NCI-H774 (cell line): ENCODE results near the gene ENPP4.
"Not testable (repeated sequence)": the region's sequence is repeated elsewhere in the genome, so short reads cannot be mapped to it uniquely, and the experiment has no call there.

Experiments used
- DNase-seq: peaks from one replicate; lab custom pipeline; 2025; lab: John Stamatoyannopoulos, UW

The ENPP4 gene

DNA sequence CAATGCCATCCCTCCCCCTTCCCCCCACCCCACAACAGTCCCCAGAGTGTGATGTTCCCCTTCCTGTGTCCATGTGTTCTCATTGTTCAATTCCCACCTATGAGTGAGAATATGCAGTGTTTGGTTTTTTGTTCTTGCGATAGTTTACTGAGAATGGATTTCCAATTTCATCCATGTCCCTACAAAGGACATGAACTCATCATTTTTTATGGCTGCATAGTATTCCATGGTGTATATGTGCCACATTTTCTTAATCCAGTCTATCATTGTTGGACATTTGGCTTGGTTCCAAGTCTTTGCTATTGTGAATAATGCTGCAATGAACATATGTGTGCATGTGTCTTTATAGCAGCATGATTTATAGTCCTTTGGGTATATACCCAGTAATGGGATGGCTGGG lies 1.5 kb downstream of the ENPP4 start:
- DNase-seq: not testable (repeated sequence)

DNA sequence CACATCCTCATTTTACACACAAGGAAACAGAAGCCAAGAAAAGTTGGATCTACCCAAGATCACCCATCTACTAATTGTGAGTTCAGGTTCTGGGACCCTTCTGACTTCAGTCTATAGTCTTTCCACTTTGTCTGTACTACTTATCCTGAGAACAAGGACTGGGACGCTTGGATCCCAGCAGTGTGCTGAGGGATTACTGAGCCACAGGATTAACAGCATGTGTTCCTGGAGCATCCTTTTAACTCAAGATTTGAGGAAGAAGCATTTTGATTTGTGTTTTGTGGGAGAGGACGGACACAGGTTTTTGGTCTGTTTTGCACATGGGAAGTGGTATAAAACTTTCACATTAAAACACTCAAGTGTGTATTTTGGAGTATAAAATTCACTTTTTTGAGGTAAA lies 4.4 kb downstream of the ENPP4 start:
- DNase-seq: no peak

- no peak for DNase-seq
Measured at GRCh38 chr6:46135176-46135575, 5.4 kb downstream of the ENPP4 start.

GRCh38 chr6:46136831-46137230 lies 7.0 kb downstream of the ENPP4 start:
- no peak for DNase-seq

GRCh38 chr6:46137387-46137786 lies 7.6 kb downstream of the ENPP4 start:
- no peak for DNase-seq

GRCh38 chr6:46138281-46138680 lies 8.5 kb downstream of the ENPP4 start:
- peak; percentile 4 for DNase-seq

DNA sequence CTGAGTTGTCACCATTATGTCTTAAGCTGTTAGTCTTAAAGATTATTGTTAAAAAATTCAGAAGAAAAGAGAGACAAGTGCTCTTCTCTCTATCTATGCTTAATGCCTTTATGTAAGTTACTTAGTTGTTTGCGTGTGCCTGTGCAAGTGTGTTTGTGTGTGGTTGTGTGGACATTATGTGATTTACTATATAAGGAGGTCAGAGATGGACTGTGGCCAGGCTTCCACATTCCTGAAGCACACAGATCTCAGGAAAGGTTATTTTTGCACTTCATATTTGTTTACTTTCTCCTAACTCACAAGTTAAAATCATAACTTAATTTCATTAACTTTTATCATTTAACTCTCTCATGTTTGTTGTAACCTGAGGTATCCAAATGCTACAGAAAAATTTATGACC lies 14.5 kb downstream of the ENPP4 start:
- DNase-seq: no peak

GRCh38 chr6:46149066-46149465 lies 19.3 kb downstream of the ENPP4 start:
- not testable (repeated sequence) for DNase-seq

GRCh38 chr6:46156701-46157100 lies 26.9 kb downstream of the ENPP4 start:
- DNase-seq: no peak

GRCh38 chr6:46159229-46159628 lies 29.4 kb downstream of the ENPP4 start:
- no peak for DNase-seq

GRCh38 chr6:46160102-46160501 lies 30.3 kb downstream of the ENPP4 start:
- no peak for DNase-seq

GRCh38 chr6:46170357-46171289 lies 40.8 kb downstream of the ENPP4 start, which contains the start of gene ENPP5:
TSS of gene ENPP5 (minus strand) at chr6:46170980. CDS start at chr6:46168262, 2,718 bp downstream.
- peak; percentile 96 for DNase-seq

- no peak for DNase-seq
Measured at GRCh38 chr6:46172176-46172575, 42.4 kb downstream of the ENPP4 start.

- DNase-seq: no peak
Measured at GRCh38 chr6:46174904-46175303, 45.1 kb downstream of the ENPP4 start.

- no peak for DNase-seq
Measured at GRCh38 chr6:46175446-46175845, 45.7 kb downstream of the ENPP4 start.

DNA sequence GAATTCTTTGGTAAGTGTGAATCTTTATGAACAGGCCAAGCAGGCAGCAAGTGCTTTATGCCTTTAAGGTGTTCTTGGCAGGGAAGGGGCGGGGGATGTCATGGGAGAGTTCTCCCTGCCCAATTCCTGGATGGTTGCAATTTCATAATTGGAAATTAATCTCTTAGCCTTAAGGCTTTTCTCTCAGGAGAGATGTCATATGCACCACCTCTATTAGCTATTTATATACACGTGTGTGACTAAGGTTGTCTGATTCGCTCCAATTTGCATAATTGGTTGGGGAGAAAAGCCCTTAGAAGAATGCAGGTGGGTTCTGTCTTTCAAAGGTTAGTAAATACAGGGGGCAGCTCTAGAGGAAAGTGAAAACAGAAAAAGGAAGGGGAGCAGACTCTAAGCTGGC lies 46.2 kb downstream of the ENPP4 start:
- no peak for DNase-seq

- DNase-seq: no peak
Measured at GRCh38 chr6:46184114-46184513, 54.3 kb downstream of the ENPP4 start.

DNA sequence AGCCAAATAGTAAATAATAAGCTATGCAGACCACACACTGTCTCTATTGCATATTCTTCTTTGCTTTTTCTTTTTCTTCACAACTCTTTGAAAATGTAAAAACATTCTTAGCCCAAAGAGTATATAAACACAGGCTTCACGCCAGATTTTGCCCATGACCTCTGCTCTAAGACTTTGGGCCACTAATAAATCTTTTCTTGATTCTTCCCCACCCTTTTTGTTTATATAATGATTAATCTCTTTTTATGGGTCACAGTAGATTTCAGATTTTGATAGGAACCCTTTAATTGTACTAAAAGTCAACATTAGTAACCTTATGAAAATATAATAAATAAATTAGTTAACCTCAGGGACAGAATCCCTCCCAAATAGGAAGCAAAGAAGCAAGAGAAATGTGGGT lies 56.8 kb downstream of the ENPP4 start:
- no peak for DNase-seq

GRCh38 chr6:46189726-46190125 lies 59.9 kb downstream of the ENPP4 start:
- DNase-seq: no peak

DNA sequence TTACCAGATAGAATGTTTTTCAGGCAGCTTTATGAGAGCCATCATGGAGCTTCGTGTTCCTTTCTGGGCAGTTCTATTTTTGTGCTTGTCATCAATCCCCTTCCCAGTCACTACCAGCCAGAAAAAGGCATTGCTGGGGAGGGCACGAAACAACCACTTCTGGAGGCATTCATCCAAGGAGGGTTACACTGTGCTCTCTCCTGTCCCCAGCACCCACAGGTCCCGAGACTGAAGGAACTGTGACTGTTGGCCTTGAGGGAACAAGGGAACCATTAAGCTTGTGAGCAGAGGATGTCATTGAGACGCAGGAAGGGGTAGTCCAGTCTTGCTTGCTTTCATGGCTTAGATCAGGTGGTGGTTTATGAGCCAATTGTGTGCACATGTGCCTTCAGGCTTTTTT lies 61.1 kb downstream of the ENPP4 start:
- no peak for DNase-seq

GRCh38 chr6:46191961-46192360 lies 62.2 kb downstream of the ENPP4 start:
- DNase-seq: no peak
